ENCODE results near the gene CCDC85A.

- TF ChIP-seq EZH2 (optimal IDR thresholded peaks at IDR 0.05; ENCODE audit: low read depth, low read length) (no peak), EZH2phosphoT487 (IDR thresholded peaks at IDR 0.05; ENCODE audit: low read length) (no peak), CTCF (IDR thresholded peaks at IDR 0.05; ENCODE audit: low read length) (no peak)
Observed at GRCh38 chr2:56155188-56155587, 28.6 kb upstream of the CCDC85A start.

Measured in MM.1S (cell line).